Uterus (tissue), 2 donors: ENCODE data around the gene C1orf21.

ENCODE experiments used
- POLR2A ChIP-seq, 2 donors: fragments of 450-650 bp; IDR thresholded peaks; one replicate each; pipeline ENCODE4 v1.6.1; 2016; ENCODE audit warnings: antibody characterized with exemption in 2 of 2, mild to moderate bottlenecking in 1 of 2, moderate library complexity in 1 of 2
- TF ChIP-seq, protein P1 (sequence below), 4 experiments: fragments of 200-600 bp in 2 of 4; fragments of 450-650 bp in 2 of 4; sonication (generic) in 2 of 4; IDR thresholded peaks; one replicate each; pipeline ENCODE4 v1.5.1; 2016 to 2019; ENCODE audit warnings: antibody characterized with exemption in 4 of 4, mild to moderate bottlenecking in 2 of 4, moderate library complexity in 1 of 4

DNA sequence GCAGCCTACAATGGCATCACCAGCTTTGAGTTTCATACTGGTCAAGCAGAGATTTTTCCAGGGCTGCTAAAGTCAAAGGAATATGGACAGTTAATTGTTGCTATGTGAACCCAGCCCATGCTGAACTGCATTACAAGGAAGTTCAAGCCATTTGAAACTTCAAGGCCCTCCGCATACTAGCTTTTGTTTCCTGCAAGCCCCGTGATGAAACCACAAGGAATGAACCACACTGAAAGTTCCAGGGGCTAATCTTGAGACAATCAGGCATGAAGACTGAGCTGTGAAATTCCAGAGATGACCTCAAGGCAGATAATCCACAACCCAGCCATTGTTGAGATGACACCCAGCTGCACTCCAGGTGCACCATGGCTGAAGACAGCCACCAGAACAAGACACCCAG lies 180.8 kb downstream of the C1orf21 start:
- TF ChIP-seq, protein P1, sequence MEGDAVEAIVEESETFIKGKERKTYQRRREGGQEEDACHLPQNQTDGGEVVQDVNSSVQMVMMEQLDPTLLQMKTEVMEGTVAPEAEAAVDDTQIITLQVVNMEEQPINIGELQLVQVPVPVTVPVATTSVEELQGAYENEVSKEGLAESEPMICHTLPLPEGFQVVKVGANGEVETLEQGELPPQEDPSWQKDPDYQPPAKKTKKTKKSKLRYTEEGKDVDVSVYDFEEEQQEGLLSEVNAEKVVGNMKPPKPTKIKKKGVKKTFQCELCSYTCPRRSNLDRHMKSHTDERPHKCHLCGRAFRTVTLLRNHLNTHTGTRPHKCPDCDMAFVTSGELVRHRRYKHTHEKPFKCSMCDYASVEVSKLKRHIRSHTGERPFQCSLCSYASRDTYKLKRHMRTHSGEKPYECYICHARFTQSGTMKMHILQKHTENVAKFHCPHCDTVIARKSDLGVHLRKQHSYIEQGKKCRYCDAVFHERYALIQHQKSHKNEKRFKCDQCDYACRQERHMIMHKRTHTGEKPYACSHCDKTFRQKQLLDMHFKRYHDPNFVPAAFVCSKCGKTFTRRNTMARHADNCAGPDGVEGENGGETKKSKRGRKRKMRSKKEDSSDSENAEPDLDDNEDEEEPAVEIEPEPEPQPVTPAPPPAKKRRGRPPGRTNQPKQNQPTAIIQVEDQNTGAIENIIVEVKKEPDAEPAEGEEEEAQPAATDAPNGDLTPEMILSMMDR (IDR thresholded peaks at IDR 0.05): no peak
- no peak for TF ChIP-seq POLR2A (IDR thresholded peaks at IDR 0.05)
